DLD1 (cell line): ENCODE measurements around the gene BTNL2.
"Not testable (repeated sequence)": the region's sequence is repeated elsewhere in the genome, so short reads cannot be mapped to it uniquely, and the experiment has no call there.

ENCODE experiments used
- in situ Hi-C: cut with HindIII; loops from 2 replicates; pipeline ENCODE4 v1.10.0; 2017; ENCODE audit warnings: low sequenced_read_pairs

BTNL2 gene

DNA sequence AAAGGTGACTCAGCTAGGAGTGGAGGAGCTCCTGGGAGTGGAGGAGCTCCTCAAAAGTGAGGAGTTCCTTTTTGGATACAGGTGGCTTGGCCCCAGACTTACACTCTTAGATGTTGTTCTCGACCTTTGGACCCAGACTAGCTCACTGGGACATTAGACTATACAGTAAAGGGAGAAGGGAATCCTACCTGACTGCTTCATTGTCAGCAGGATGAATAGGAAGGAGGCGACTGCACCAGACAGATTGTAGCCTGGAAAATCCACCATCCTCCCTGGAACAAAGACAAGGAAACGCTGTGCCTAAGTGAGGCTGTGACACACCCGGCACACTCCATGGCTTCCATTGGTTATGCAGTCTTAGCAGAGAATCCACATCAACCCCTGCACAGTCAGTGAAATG is at the start of gene BTNL2:
Gene BTNL2 (minus strand): TSS at position 325 of the 400 bp plus-strand sequence. CDS start 58 bp downstream, at position 267.
- in situ Hi-C loops = no loop called here

- in situ Hi-C loops = no loop called here
These were observed 42.2 kb upstream of the BTNL2 start for GRCh38 chr6:32449088-32449736.

- in situ Hi-C loops = no loop called here
These were observed 41.0 kb upstream of the BTNL2 start for GRCh38 chr6:32447932-32448331.

GRCh38 chr6:32445321-32445854 is 38.4 kb upstream of the BTNL2 start:
- in situ Hi-C loops = no loop called here

- in situ Hi-C loops = no loop called here
These were observed 37.5 kb upstream of the BTNL2 start for GRCh38 chr6:32444433-32444832.

DNA sequence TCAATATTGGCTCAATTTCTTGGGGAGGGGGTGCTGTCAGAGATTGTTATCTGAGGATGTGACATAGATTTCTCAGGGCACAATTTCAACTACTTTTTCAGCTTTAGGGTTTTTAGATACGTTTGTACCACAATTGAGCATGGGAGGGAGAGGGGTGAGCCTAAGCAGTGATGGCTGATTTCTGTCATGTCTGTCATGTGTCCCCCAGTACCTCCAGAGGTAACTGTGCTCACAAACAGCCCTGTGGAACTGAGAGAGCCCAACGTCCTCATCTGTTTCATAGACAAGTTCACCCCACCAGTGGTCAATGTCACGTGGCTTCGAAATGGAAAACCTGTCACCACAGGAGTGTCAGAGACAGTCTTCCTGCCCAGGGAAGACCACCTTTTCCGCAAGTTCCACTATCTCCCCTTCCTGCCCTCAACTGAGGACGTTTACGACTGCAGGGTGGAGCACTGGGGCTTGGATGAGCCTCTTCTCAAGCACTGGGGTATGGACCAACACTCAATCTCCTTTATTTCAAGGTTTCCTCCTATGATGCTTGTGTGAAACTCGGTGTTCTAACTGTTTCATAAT is 36.1 kb upstream of the BTNL2 start:
- in situ Hi-C loops = no loop called here

DNA sequence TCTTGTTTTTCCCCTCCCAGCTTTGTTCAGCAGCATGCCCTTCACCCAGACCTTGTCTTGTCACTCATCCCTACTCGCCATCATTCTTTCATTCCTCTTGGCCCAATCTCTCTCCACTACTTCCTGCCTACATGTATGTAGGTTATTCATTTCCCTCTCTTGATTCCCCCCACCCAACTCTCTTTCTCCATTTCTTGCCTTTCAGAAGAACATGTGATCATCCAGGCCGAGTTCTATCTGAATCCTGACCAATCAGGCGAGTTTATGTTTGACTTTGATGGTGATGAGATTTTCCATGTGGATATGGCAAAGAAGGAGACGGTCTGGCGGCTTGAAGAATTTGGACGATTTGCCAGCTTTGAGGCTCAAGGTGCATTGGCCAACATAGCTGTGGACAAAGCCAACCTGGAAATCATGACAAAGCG is 35.3 kb upstream of the BTNL2 start:
- in situ Hi-C loops = no loop called here

GRCh38 chr6:32439602-32440214 is 32.7 kb upstream of the BTNL2 start, which contains the start of gene HLA-DRA:
Gene HLA-DRA (plus strand): TSS chr6:32439887. CDS start chr6:32439951, 64 bp downstream.
- in situ Hi-C loops = no loop called here

GRCh38 chr6:32439139-32439538 is 32.2 kb upstream of the BTNL2 start:
- in situ Hi-C loops = no loop called here

- in situ Hi-C loops = no loop called here
These were observed 30.2 kb upstream of the BTNL2 start for GRCh38 chr6:32436995-32437836.

DNA sequence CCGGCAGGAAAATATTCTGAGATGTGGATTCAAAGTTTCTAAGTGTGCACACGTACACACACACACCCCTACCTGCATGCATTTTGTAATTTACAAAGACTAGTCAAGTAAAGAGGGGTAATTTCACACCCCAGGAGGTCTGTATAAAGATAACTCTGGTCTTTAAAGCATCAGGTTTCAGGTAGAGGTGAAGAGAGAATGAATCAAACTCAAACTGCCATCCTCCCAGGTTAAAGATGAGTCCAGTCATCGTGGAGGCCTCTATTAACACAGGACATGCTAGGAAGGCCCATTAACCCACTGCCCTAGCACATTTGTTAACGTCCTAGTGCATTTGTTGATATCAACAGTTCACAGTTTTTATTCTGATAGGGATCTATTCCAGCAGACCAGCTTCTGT is 29.2 kb upstream of the BTNL2 start:
- in situ Hi-C loops = no loop called here

GRCh38 chr6:32433950-32434349 is 27.0 kb upstream of the BTNL2 start:
- in situ Hi-C loops = not testable (repeated sequence)

DNA sequence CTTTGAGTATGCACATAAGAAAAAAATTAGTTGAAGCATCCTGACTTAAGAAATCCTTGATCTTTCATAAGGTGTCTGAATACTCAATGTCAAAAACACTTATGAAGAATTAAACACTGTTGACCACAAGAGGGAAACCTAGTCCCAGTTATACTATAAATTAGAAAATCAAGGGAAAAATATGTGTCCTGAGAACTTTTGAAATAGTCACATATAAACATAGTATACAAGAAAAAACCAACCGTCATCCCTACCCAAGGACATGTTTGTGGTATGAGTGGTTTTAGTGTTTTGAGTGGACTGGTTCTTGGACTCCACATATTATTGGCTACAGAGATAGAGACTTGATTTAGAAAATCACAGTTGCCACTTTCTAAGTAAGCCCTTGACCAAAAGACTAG is 25.1 kb upstream of the BTNL2 start:
- in situ Hi-C loops = no loop called here

DNA sequence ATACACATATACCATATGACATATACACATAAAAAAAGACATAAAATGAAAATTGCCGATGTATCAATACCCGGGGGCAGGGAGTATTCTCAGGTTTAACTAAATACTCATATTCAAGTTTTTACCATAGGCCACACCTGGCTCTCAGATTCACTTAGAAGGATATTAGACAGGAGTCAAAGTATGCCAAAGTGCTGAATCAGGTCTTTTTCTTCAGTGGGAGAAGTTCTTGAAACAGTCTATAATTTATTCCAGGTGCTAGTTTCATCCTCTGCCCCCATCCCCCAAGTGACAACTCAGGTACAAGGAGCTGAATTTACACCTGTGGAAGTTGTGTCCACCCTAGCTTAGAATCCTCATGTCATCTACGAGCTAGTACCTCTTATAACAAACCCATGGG is 24.2 kb upstream of the BTNL2 start:
- in situ Hi-C loops = no loop called here

GRCh38 chr6:32430179-32430578 is 23.2 kb upstream of the BTNL2 start:
- in situ Hi-C loops = no loop called here

DNA sequence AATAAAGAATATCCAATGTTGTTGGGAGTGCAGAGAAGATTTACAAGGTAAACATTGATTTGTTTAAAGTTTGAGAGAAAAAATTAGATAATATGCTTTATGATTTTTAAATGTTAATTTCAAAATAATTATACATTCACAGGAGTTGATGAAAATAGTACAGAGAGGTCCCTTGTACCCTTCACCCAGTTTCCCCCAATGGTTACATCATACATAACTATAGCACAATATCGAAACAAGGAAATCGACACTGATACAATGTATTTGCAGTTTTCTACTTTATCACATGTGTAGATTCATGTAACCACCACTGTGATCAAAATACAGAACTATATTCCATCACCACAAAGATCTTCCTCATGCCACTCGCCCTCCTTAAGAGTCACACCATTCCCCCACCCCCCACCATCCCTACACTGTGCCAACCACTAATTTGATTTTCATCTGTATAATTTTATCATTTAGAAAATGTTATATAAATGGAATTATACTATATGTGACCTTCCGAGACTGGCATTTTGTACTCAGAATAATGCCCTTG is 21.0 kb upstream of the BTNL2 start:
- in situ Hi-C loops = no loop called here

- in situ Hi-C loops = no loop called here
These were observed 20.2 kb upstream of the BTNL2 start for GRCh38 chr6:32427218-32427617.

DNA sequence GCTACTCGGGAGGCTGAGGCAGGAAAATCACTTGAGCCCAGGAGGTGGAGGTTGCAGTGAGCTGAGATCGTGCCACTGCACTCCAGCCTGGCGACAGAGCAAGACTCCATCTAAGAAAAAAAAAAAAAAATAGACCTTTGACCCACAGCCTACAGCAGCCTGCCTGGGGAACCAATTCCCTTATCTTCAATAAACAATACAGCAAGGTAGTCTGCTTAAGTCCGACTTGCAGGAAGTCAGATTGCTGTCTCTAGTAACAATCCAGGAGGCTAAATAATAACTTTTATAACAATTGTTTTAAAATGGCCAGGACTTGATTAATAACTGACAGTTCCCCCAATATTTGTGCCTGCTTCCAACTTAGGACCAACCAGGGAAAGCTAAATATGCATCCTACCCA is 19.4 kb upstream of the BTNL2 start:
- in situ Hi-C loops = no loop called here

- in situ Hi-C loops = no loop called here
These were observed 17.8 kb upstream of the BTNL2 start for GRCh38 chr6:32424589-32425300.

DNA sequence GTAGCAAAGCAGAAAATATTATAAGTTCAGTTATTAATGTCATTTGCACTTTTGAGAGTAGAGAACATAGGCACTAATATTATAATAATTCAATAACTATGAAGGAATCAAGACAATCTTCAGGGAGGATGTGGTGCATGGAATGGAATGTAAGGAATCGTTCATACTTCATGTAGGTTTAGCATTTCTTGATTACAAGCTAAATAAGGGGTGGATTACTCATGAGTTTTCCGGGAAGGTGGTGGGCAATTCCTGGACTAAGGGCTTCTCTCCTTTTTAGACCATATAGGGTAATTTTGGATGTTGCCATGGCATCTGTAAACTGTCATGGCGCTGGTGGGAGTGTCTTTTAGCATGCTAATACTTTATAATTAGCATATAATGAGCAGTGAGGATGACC is 9.1 kb upstream of the BTNL2 start:
- in situ Hi-C loops = loop anchor here (10.0 kb wide), 1 partner anchor 379 kb away; no protein-coding TSS in a partner anchor
